IMR-90 (cell line): ENCODE measurements around the gene HHATL. TPM values are rescaled to one million over a fixed set of nuclear protein-coding genes. Genes with fewer than 3 reads are reported as not detected.

ENCODE experiments used
- ATAC-seq: fragments of 200-7000 bp; cut with Tn5 transposase; 2 replicates; pipeline ENCODE4 v1.9.1; 2020; ENCODE audit warnings: low read depth, mild to moderate bottlenecking, moderate library complexity
- BruUV-seq: library from RNA; stranded (reverse); fragments of 400-500 nt; replicated peaks from 2 replicates; lab custom pipeline; 2021; lab: Mats Ljungman, UMichigan
- CTCF ChIA-PET: fragments of 300-600 bp; formaldehyde crosslinking; extraction: SDS; loops from one replicate; lab custom pipeline; 2021; ENCODE audit warnings: antibody characterized with exemption; lab: Yijun Ruan, JAX
- POLR2A ChIA-PET: fragments of 300-600 bp; sonication (Branson Sonifier 250); formaldehyde crosslinking; loops from one replicate; lab custom pipeline; 2022; ENCODE audit warnings: antibody characterized with exemption; ENCODE audit not compliant: unreplicated experiment; lab: Charles Lee
- DNase-seq: peaks from one replicate; pipeline ENCODE4 v3.0.0; 2013
- H2AFZ ChIP-seq: replicated peaks from 2 replicates; pipeline ENCODE3; 2013; ENCODE audit warnings: low read length, mild to moderate bottlenecking; ENCODE audit not compliant: poor library complexity
- H2AK5ac ChIP-seq: 2 replicates; pipeline ENCODE4 v1.6.1; 2013; ENCODE audit warnings: low read depth, low read length, inconsistent platforms
- H2AK9ac ChIP-seq: replicated peaks from 2 replicates; pipeline ENCODE3; 2013; ENCODE audit warnings: mild to moderate bottlenecking, low read depth, low read length, moderate library complexity; ENCODE audit not compliant: poor library complexity
- H2BK120ac ChIP-seq: 2 replicates; pipeline ENCODE4 v1.6.1; 2013; ENCODE audit warnings: low read depth, low read length, inconsistent platforms
- H2BK15ac ChIP-seq: 3 replicates; pipeline ENCODE4 v1.6.1; 2013; ENCODE audit warnings: low read depth, low read length, inconsistent platforms
- H2BK20ac ChIP-seq: 2 replicates; pipeline ENCODE4 v1.6.1; 2013; ENCODE audit warnings: low read depth, mild to moderate bottlenecking, inconsistent platforms, low read length, moderate library complexity
- H2BK5ac ChIP-seq: 2 replicates; pipeline ENCODE4 v1.6.1; 2013; ENCODE audit warnings: mild to moderate bottlenecking, low read depth, low read length, inconsistent platforms; ENCODE audit not compliant: poor library complexity, severe bottlenecking
- H3K14ac ChIP-seq: replicated peaks from 2 replicates; pipeline ENCODE4 v1.6.1; 2013; ENCODE audit warnings: low read depth, low read length, inconsistent platforms
- H3K18ac ChIP-seq: 2 replicates; pipeline ENCODE4 v1.6.1; 2013; ENCODE audit warnings: low read depth, low read length, control low read depth
- H3K23ac ChIP-seq: 2 replicates; pipeline ENCODE4 v1.6.1; 2013; ENCODE audit warnings: low read depth, low read length, inconsistent platforms
- H3K27ac ChIP-seq: 2 replicates; pipeline ENCODE4 v1.5.1; 2013; ENCODE audit warnings: mild to moderate bottlenecking, control low read depth, low read length; ENCODE audit not compliant: insufficient read depth
- H3K27me3 ChIP-seq: 2 replicates; pipeline ENCODE4 v1.6.1; 2013; ENCODE audit warnings: low read length; ENCODE audit not compliant: control insufficient read depth, insufficient read depth
- H3K36me3 ChIP-seq: 2 replicates; pipeline ENCODE4 v1.6.1; 2013; ENCODE audit warnings: low read length, mixed read lengths; ENCODE audit not compliant: control insufficient read depth, insufficient read depth
- H3K4ac ChIP-seq: 2 replicates; pipeline ENCODE4 v1.6.1; 2013; ENCODE audit warnings: low read depth, low read length, inconsistent platforms
- H3K4me1 ChIP-seq: 2 replicates; pipeline ENCODE4 v1.6.1; 2013; ENCODE audit warnings: low read length, mixed read lengths; ENCODE audit not compliant: control insufficient read depth, insufficient read depth
- H3K4me2 ChIP-seq: 2 replicates; pipeline ENCODE4 v1.6.1; 2013; ENCODE audit warnings: low read depth, mild to moderate bottlenecking, control low read depth, low read length, moderate library complexity
- H3K4me3 ChIP-seq: 2 replicates; pipeline ENCODE4 v1.5.1; 2013; ENCODE audit warnings: low read depth, mild to moderate bottlenecking, control low read depth, low read length, moderate library complexity; ENCODE audit not compliant: insufficient read depth
- H3K56ac ChIP-seq: 2 replicates; pipeline ENCODE4 v1.6.1; 2013; ENCODE audit warnings: low read length, inconsistent platforms; ENCODE audit not compliant: insufficient read depth; ENCODE audit errors: extremely low read depth
- H3K79me1 ChIP-seq, 2 experiments: 2 replicates each; pipeline ENCODE4 v1.6.1; 2013; ENCODE audit warnings: low read length in 2 of 2, inconsistent platforms in 1 of 2, low read depth in 1 of 2
- H3K9ac ChIP-seq: 2 replicates; pipeline ENCODE4 v1.6.1; 2013; ENCODE audit warnings: low read depth, low read length, control low read depth
- H3K9me1 ChIP-seq: 2 replicates; pipeline ENCODE4 v1.6.1; 2013; ENCODE audit warnings: low read length, inconsistent platforms; ENCODE audit not compliant: insufficient read depth
- H3K9me3 ChIP-seq: 2 replicates; pipeline ENCODE4 v1.6.1; 2013; ENCODE audit warnings: low read length; ENCODE audit not compliant: control insufficient read depth, insufficient read depth
- H4K20me1 ChIP-seq: 2 replicates; pipeline ENCODE4 v1.6.1; 2013; ENCODE audit warnings: low read length, inconsistent platforms; ENCODE audit not compliant: insufficient read depth
- H4K5ac ChIP-seq: 2 replicates; pipeline ENCODE4 v1.6.1; 2013; ENCODE audit warnings: mild to moderate bottlenecking, low read depth, low read length, control low read depth
- H4K8ac ChIP-seq, 2 experiments: 2 replicates each; pipeline ENCODE4 v1.6.1; 2013; ENCODE audit warnings: low read depth in 2 of 2, low read length in 2 of 2, control low read depth in 1 of 2, inconsistent platforms in 1 of 2
- H4K91ac ChIP-seq: 2 replicates; pipeline ENCODE4 v1.6.1; 2013; ENCODE audit warnings: low read depth, low read length, inconsistent platforms; ENCODE audit not compliant: insufficient read depth
- CEBPB ChIP-seq: IDR thresholded peaks from 2 replicates; pipeline ENCODE4 v1.6.1; 2012; ENCODE audit warnings: low read depth, low read length, improper control_type of control experiment
- CTCF ChIP-seq: conservative IDR thresholded peaks from 2 replicates; pipeline ENCODE4 v1.5.1; 2012; ENCODE audit warnings: mild to moderate bottlenecking, low read depth, low read length, improper control_type of control experiment
- ELK1 ChIP-seq: fragments of 150-350 bp; IDR thresholded peaks from 2 replicates; pipeline ENCODE4 v1.6.1; 2016; ENCODE audit warnings: low read depth, mild to moderate bottlenecking, low read length, moderate library complexity, borderline replicate concordance
- FOS ChIP-seq: fragments of 150-350 bp; IDR thresholded peaks from 2 replicates; pipeline ENCODE4 v1.6.1; 2016; ENCODE audit warnings: low read depth, low read length
- MAFK ChIP-seq: IDR thresholded peaks from 2 replicates; pipeline ENCODE4 v1.6.1; 2012; ENCODE audit warnings: low read depth, low read length, improper control_type of control experiment
- MAZ ChIP-seq: IDR thresholded peaks from 2 replicates; pipeline ENCODE4 v1.6.1; 2012; ENCODE audit warnings: low read depth, mild to moderate bottlenecking, low read length, improper control_type of control experiment, moderate library complexity, borderline replicate concordance
- MXI1 ChIP-seq: IDR thresholded peaks from 2 replicates; pipeline ENCODE4 v1.6.1; 2012; ENCODE audit warnings: low read depth, mild to moderate bottlenecking, low read length, moderate library complexity, borderline replicate concordance
- POLR2A ChIP-seq: IDR thresholded peaks from 2 replicates; pipeline ENCODE4 v1.6.1; 2012; ENCODE audit warnings: mild to moderate bottlenecking, low read depth, low read length
- RFX5 ChIP-seq: IDR thresholded peaks from 2 replicates; pipeline ENCODE4 v1.8.0; 2012; ENCODE audit warnings: low read depth, mild to moderate bottlenecking, low read length, moderate library complexity
- USF2 ChIP-seq: fragments of 150-350 bp; IDR thresholded peaks from 2 replicates; pipeline ENCODE4 v1.6.1; 2017; ENCODE audit warnings: mild to moderate bottlenecking, antibody characterized with exemption, low read length, low read depth
- dilution Hi-C: fragments of 300-500 bp; cut with HindIII; formaldehyde crosslinking; loops from one replicate; pipeline ENCODE4 v1.14.3; 2018; ENCODE audit warnings: low sequenced_read_pairs; ENCODE audit not compliant: unreplicated experiment
- in situ Hi-C: fragments of 300-500 bp; cut with MboI; formaldehyde crosslinking; loops from 3 replicates; pipeline ENCODE4 v1.14.3; 2019; ENCODE audit warnings: low sequenced_read_pairs, inconsistent platforms, mixed read lengths
- intact Hi-C: fragments of 100-400 bp; cut with micrococcal nuclease; formaldehyde crosslinking; loops from 2 replicates; pipeline ENCODE4 v1.10.0; 2022
- polyA plus RNA-seq, 3 experiments: library from polyadenylated mRNA; depleted of rRNA; stranded (reverse); fragments of >200 nt; gene quantifications; 2 replicates each; pipeline ENCODE4 v1.2.3, GENCODE V29; 2012; ENCODE audit warnings: low replicate concordance in 1 of 3
- total RNA-seq: library from RNA; depleted of rRNA; stranded (reverse); fragments of >200 nt; gene quantifications from 2 replicates; pipeline ENCODE4 v1.2.3, GENCODE V29; 2012

The HHATL gene
- total and polyA plus RNA-seq, 2 of the 4 experiments (the other 2 are of a cell fraction): not detected

GRCh38 chr3:42673082-42673481 is 29.5 kb downstream of the HHATL start:
- Histone ChIP-seq H3K4ac (no peak overlapping the region), H4K5ac (no peak overlapping the region), H3K14ac (no peak overlapping the region), H2BK5ac (no peak overlapping the region), H4K20me1 (no peaks in the 10 kb centered on the region), H4K91ac (no peak overlapping the region), H2AK9ac (no peak overlapping the region), H3K9me1 (no peaks in the 10 kb centered on the region), H3K27me3 (peaks cover 10% of the 10 kb centered on the region), H3K4me3 (no peak overlapping the region), H2BK20ac (no peak overlapping the region), H3K79me1 (no peaks in the 10 kb centered on the region), H2BK120ac (no peak overlapping the region), H2AK5ac (no peak overlapping the region), H3K9me3 (peaks cover 5% of the 10 kb centered on the region), H3K23ac (no peak overlapping the region), H2AFZ (no peak overlapping the region), H3K56ac (no peak overlapping the region), H2BK15ac (no peak overlapping the region), H3K9ac (no peak overlapping the region), H3K27ac (no peak overlapping the region), H4K8ac (no peak overlapping the region), H3K18ac (no peak overlapping the region), H3K4me1 (no peaks in the 10 kb centered on the region), H3K36me3 (no peaks in the 10 kb centered on the region), H3K4me2 (no peak overlapping the region)
- no TSS peak for BruUV-seq
- no peak for TF ChIP-seq ELK1
- no peak for TF ChIP-seq CEBPB
- TF ChIP-seq CTCF: no peak
- no peak for TF ChIP-seq FOS
- no peak for TF ChIP-seq MAFK
- TF ChIP-seq POLR2A: no peak
- no peak for TF ChIP-seq USF2
- no peak for TF ChIP-seq RFX5
- TF ChIP-seq MAZ: no peak
- TF ChIP-seq MXI1: no peak
- intact Hi-C loops: no loop called here
- CTCF ChIA-PET: no interaction called here
- dilution Hi-C loops: no loop called here
- POLR2A ChIA-PET: no interaction called here
- ATAC-seq (no peak), DNase-seq (no peak)
- in situ Hi-C loops: no loop called here
